ENCODE measurements around the gene GCFC2.

Gene GCFC2

GRCh38 chr2:75622500-75622899 is 88.2 kb downstream of the GCFC2 start:
- no peak for DNase-seq

GRCh38 chr2:75621228-75621627 is 89.5 kb downstream of the GCFC2 start:
- DNase-seq: no peak

- DNase-seq: no peak
These were observed 90.6 kb downstream of the GCFC2 start for GRCh38 chr2:75619956-75620740.

- DNase-seq: no peak
These were observed 93.8 kb downstream of the GCFC2 start for GRCh38 chr2:75616933-75617332.

- no peak for DNase-seq
These were observed 94.3 kb downstream of the GCFC2 start for GRCh38 chr2:75616406-75616805.

GRCh38 chr2:75614162-75614651 is 96.5 kb downstream of the GCFC2 start:
- DNase-seq: no peak

GRCh38 chr2:75612862-75613243 is 97.9 kb downstream of the GCFC2 start:
- DNase-seq: no peak

Data from stimulated activated CD4-positive, alpha-beta T cell treated with anti-CD3 and anti-CD28 coated beads, Interleukin-4, amount 100 ng/mL, for 1 hour (primary cell).